Suppressor macrophage (primary cell): ENCODE data around the gene SYNJ1.
"Not testable (repeated sequence)": the region's sequence is repeated elsewhere in the genome, so short reads cannot be mapped to it uniquely, and the experiment has no call there.

Experiments
- DNase-seq, 4 experiments: peaks; one replicate each; pipeline ENCODE4 v3.0.0-alpha.2; 2020 to 2022

Gene SYNJ1

DNA sequence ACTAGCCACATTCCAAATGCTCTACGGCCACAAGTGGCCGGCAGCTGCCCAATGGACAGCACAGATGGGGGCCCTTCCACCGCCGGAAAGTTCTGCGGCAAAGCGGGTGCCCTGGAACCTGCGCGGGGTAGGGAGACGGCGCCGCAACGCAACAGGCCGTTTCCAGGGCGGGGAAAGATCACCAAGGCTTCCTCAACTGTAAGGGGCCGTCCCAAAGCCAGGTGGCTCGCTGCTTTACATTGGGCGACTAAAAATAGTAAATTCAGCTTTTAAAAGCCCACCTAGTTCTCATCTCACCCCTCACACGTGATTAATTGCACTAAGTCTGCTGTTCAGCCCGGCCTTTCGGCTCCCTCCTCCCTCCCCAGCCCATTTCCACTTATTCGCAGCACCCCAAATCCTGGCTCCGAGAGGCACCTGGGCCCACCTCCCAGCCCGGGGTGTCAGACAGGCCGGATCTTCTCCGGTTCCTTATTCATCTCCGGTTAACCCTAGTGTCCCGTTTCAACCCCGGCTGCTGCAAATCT lies 116.3 kb downstream of the SYNJ1 start:
- peak; percentile 26 to 59 (median 38) for DNase-seq

DNA sequence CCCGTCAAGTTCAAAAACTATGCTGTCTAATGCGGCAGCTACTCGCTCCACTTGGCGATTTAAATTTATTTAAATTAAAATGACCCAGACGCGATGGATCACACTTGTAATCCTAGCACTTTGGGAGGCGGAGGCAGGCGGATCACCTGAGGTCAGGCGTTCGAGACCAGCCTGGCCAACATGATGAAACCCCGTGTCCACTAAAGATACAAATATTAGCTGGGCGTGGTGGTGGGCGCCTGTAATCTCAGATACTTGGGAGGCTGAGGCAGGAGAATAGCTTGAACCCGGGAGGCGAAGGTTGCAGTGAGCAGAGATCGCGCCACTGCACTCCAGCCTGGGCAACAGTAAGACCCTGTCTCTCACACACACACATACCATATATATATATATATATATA lies 116.9 kb downstream of the SYNJ1 start:
- DNase-seq, result not testable (repeated sequence)

DNA sequence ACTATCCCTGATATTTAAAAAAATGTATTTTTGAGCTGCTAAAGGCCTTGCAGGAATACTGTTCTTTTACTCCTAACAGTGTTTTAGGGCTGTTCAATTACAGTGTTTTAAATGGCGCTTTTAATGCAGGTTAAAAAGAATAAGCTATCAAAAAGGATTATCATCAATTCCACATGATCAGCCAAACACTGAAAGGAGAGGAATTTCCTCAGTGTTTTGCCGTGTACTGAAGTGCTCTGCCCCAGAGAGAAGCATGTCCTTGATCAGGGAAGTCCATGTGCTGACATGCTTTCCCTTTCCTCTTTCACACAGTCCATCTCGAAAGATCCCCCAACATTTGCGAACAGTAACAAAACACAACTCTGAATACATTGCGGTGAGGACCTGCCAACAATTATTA lies 119.0 kb downstream of the SYNJ1 start:
- no peak for DNase-seq

DNA sequence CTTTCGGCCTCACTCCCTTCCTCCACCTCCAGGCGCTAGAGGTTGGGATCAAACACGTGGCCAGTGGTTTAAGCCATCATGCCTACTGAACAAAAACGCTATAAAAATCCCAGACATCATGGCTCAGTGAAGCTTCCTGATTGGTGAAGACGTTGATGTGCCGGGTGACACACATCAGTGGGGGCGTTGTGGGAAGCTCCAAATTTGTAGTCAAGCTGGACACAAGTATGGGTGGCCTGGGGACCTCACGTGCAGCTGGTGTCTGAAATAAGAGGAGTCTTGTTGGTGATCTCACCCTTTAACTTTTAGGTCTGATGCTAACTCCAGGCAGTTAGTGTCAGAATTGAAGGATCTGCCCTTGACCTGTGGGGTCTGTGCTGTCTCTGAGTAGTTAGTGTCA lies 122.3 kb downstream of the SYNJ1 start:
- DNase-seq, result no peak

DNA sequence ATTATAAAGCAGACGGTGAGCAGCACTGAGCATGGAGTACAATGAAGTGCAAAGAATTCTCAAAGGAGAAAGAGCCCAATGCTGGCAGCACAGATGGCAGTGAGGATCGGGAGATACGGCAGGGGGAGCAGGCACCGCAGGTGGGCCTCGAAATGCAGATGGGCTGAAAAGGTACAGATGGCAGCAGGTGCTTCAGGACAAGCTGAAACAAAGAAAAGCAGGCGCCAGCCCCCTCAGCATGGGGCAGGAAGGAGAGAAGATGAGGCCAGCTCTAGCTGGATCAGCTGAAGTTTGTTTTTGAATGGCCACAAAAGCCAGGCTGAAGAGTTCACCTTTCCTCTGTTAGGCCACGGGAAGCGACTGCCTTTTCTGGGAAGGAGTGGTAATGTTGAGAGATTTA lies 123.3 kb downstream of the SYNJ1 start:
- no peak for DNase-seq

DNA sequence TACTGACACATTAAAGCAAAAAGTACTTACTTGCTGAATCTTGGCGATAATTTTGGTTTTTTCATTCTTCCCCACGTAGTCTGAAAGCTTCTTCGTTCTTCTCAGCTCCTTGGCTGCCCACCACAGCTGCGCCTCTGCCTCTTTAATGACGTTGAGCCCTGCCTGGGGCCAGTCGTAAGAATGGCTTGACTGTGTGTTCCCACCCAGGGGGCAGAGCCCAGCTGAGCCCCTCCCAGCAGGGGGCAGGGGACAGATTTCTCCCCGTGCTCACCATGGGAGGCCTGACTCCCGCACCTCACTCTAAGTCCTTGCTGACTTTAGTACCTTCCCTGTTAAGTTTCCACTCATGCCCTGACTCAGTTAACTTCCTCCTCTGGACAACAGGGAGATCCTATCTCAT lies 124.7 kb downstream of the SYNJ1 start:
- no peak for DNase-seq

DNA sequence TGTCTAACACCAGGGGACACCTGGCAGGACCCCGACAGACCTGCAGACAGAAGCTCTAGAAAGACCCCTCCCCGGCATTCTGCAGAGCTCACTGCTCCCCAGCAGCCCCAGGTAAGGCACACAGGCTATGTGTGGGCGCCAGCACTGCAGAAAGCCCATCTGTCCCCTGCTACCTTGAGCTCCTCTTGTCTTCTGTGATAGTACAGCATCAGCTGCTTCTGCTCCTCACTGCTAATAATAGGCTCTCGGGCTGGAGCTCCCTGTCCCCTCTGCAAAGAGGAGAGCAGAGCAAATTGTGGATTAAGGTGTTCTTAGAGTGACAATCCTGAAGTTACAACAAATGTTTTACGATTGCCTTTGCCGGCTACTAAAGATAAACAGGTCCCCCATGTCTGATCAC lies 125.7 kb downstream of the SYNJ1 start:
- DNase-seq, result no peak

DNA sequence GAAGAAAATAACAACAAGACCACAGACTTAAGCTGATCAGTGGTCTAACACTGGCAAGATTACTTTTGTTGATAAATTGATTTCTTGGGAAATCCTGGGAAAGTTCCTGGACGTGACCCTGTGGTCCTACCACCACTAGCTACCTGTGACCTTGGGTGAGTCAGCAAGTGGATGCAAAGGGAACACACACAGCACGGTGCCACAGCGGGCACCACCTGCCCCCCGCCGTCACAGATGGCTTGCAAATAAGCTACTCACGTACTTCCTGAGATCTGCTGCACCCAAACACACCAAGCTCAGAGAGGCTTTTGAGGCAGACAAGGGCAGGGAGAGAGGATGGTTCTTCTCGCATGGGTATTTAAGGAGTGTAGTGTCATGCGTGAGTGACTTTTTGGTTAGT lies 128.3 kb downstream of the SYNJ1 start:
- no peak for DNase-seq

DNA sequence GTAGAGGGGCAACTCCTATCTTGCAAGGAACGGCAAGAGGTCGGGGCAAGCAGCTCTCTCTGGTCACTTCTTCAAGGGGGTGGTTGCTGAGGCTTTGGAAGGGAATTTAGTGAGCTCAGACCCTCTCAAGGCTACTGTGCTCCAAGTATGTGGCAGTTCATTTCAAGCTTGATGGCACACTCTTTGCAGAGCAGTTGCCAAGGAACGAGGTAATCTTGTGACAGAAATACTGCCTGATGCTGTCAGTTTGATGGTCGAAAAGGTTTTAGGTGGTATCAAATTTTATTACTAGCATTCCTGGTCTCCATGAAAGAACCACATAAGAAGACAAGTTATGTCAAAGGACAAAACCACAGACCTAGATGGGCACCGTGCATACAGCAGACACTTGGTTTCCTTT lies 128.7 kb downstream of the SYNJ1 start:
- no peak for DNase-seq

DNA sequence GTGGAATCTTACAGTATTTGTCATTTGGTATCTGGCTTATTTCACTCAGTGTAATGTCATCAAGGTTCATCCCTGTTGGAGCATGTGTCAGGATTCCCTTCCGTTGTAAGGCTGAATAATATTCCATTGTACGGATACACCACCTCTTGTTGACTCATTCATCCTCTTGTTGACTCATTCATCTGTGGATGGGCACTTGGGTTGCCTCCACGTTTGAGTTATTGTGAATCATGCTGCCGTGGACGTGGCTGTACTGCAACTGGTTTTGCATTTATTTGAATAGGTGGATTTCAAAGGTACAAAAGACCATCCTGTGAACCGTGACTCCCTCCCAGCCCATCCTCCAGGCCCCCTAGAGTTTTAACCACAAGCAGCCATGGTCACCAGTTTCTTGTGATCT lies 130.6 kb downstream of the SYNJ1 start:
- DNase-seq, result no peak

DNA sequence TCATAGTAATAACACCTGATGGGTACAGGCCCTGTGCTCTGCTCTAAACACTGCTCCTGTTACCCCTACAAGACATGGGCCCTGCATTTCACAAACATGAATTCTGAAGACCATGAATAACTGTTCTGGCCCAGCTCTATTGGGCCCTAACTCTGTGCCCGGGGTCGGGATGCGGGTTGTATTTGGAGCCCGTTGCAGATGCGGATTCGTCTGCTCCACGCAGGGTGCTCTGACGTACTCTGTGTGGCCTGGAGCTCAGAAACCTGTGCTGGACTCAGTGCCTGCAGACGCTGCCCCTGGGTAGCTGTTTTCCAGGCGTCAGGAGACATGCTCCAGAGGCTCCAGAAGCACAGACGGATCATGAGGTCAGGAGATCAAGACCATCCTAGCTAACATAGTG lies 132.4 kb downstream of the SYNJ1 start:
- DNase-seq, result no peak

DNA sequence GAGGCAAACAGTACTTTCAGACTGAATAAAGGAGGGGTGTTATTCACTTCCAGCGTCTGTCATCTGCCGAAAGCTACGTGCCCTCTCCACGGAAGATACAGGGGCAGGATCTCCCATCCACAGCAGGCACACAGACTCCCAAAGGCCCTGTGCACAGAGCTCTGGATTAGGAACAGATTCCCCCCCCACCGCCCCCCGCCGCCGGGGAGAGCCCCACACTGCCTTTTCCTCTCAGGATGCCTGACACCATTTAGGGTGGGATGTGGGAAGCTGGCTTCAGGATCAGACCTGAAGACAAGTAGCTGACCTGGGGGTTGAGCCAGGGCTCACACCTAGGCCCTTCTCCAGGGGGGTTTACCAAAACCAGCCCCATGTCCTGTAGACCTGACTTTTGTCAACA lies 134.1 kb downstream of the SYNJ1 start:
- DNase-seq, result no peak

DNA sequence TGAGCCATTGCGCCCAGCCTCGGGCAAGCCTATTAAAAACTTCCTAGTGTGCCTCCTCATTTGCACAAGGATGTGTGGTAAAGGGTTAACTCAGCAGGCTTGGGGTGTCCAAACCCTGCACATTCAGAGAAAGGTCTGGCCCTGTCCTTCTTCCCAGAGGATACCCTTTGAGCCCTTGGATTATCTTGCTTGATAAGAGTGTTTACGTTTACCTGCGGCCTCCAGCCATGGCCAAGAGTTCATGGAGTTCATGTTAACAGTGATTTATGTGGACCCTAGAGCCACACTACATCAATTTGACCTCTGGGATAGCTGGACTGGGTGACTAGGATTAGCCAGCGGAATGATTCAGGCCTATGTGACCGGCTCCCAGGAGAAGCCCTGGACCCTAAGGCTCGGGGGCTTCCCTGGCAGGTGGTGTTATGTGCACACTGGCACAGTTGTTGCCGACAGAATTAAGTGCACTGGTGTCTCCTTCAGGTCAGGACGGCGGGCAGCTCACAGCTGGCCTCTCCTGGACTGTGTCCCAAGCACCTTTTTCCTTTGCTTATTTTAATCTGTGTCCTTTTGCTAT lies 134.8 kb downstream of the SYNJ1 start:
- no peak for DNase-seq

DNA sequence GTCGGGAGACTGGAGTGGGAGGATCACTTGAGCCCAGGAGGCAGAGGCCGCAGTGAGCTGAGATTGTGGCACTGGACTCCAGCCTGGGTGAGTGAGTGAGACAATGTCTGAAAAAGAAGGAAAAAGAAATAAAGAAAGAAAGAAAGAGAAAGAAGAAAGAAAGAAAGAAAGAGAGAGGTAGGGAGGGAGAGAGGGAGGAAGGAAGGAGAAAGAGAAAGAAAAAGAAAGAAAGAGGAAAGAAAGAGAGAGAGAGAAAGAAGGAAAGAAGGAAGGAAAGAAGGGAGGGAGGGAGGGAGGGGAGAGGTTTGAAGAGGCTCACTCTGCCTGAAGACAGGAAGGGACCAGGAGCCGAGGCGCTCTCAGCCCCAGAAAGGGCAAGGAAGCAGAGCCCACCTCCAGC lies 137.7 kb downstream of the SYNJ1 start:
- no peak for DNase-seq

DNA sequence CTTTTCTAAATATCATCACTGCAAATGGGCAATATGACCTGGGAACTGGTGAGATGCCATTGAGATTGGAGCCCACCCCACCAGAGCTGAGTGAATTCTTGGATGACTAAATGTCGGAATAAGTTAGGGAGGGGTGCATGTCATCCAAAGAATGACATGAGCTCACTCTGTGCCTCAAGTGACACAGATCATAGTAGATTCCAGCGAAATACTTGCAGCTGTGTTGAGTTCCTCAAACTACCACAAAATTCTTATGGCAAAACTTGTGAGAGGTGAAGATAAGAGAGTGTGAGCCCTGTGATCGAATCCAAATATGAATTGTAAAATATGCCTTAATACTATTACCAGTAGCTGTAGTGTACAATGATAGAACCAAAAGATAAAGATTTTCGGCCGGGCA lies 140.2 kb downstream of the SYNJ1 start:
- no peak for DNase-seq

DNA sequence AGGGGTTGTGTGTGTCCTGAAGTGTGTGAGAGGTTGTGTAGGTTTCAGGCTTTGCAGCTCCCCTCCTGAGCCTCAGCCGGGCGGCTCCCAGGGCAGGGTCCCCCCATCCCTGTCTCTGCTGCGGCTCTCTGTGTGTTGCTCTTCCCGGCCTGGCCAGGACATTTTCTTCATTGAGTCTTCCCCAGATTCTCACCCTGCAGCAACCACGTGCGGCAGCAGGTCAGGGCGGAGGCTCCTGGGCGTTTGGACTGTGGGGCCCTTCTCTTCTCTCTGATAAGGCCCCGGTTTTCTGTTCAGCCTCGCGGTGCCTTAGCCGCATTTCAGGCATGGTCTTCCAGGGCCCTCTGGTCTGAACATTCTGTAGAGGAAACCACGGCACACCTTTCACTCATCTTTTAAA lies 140.7 kb downstream of the SYNJ1 start:
- no peak for DNase-seq

DNA sequence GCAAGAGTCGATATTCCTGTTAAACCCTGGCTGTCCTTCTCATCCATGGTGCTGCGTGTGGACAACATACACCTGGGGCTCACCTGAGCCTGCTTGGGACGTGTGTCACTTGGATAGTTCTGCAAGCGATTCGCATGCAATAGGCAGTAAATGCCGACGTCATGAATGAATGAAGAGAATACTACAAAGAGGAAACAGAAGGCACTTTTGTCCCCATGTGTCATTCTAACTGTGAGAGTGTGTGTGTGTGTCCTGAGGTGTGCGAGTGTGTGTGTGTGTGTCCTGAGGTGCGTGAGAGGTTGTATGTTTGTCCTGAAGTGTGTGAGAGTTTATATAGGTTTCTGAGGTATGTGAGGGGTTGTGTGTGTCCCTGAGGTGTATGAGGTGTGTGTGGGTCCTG lies 141.8 kb downstream of the SYNJ1 start:
- DNase-seq, result no peak

DNA sequence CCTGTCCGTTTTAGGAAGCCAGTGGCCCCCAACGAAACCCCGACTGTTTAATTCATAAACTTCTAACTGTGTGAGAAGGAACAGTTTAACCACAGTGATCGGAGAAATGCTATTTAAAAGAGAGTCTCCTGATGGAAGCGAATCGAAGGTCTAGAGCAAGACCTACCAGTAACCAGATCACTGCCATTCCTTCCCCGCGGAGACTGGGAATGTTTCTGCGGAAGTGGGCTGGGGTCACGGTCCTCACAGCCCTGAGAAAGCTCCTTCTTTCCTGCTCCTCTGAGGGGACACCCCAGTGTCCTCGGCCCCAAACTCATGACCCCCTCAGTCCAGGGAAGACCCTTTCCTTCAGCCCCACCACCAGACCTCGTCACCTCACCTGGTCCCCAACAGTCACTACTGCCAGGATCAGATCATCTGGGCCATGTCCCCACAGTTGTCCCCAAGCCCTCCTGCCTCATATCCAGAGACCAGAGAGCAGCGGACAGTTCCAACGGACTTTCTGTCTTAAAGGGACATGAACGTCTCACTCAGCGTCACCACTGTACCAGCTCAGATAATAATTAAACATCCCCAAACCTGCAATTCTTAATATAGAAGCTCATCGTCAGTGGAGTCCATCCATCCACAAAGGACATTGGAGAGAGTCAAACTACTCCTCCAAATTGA lies 142.6 kb downstream of the SYNJ1 start, which contains the start of gene TCP10L:
Gene TCP10L (minus strand): TSS at position 482 of the 669 bp plus-strand sequence. CDS start 1,219 bp downstream, outside the sequence.
- no peak for DNase-seq

DNA sequence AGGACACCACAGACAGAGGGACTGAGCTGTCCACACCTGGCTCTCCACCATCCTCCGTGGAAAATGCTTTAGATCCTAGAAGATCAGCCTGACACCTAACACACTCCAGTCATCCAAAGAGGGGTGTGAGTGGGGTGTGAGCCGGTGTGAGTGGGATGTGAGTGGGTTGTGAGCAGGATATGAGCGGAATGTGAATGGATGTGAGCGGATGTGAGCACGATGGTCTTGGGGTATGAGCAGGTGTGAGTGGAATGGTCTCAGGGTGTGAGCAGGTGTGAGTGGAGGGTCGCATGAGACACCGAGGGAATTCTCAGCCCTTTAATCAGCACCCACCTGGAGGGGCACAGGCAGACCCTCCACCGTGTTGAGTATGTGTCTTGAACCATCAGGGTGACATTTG lies 143.3 kb downstream of the SYNJ1 start:
- DNase-seq, result no peak

DNA sequence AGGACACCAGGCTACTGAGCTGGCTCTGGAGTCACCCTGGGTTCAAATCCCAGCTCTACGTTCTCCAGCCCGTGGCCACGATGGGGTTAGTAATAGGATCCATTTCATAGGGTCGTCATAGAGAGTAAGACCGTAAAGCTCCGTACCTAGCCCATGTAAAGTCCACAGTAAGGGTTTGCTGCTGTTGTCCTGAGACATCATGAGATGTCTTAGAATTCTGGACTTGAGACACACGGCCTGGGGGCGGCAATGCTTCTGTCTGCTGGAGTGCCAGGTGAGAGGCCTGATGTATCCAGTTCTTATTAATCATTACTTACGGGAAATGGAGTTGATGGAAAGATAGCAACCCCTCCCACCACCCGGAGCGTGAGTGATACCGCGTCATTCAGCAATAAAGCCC lies 146.1 kb downstream of the SYNJ1 start:
- DNase-seq, result no peak

DNA sequence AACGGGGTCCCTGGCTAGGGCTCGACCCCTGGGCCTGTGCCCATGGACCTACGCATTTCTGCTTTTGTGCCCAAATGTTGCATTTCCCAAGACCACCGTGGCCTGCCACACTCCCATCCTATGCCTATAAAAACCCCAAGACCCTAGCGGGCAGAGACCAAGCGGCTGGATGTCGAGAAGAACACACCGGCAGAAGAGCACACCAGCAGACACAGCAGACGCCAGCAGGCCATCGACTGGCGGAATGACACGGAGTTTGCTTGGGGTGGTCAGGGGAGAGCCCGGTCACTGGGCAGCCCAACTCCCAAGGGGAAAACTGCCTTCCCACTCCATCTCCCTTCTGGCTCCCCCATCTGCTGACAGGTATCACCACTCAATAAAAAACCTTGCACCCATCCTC lies 146.9 kb downstream of the SYNJ1 start:
- DNase-seq, result no peak
